Keratinocyte (primary cell): ENCODE results near the gene RAE1. TPM values are rescaled to one million over a fixed set of nuclear protein-coding genes. Genes with fewer than 3 reads are reported as not detected.

Source experiments
- DNase-seq: peaks from one replicate; pipeline ENCODE4 v3.0.0-alpha.2; 2011; ENCODE audit warnings: low read depth, missing footprints, low spot score
- FAIRE-seq: peaks from 2 replicates; lab custom pipeline; 2011; peaks lifted over from hg19 to GRCh38; lab: Jason Lieb, UNC
- H2AFZ ChIP-seq: 2 replicates; pipeline ENCODE4 v1.6.0; 2012; ENCODE audit warnings: low read length, control low read depth, inconsistent platforms; ENCODE audit not compliant: control insufficient read depth
- H3K27ac ChIP-seq: 2 replicates; pipeline ENCODE4 v1.5.1; 2011; ENCODE audit warnings: low read length; ENCODE audit not compliant: control insufficient read depth, insufficient read depth
- H3K27me3 ChIP-seq: 3 replicates; pipeline ENCODE4 v1.6.0; 2011; ENCODE audit warnings: low read length; ENCODE audit not compliant: control insufficient read depth, insufficient read depth; ENCODE audit errors: extremely low read depth
- H3K36me3 ChIP-seq, 2 experiments: 2 replicates in 1 of 2; 3 replicates in 1 of 2; pipeline ENCODE4 v1.5.1; 2011; ENCODE audit warnings: low read length in 2 of 2, mild to moderate bottlenecking in 1 of 2; ENCODE audit not compliant: control insufficient read depth in 2 of 2, insufficient read depth in 2 of 2; ENCODE audit errors: extremely low read depth in 1 of 2
- H3K4me1 ChIP-seq: 3 replicates; pipeline ENCODE4 v1.5.1; 2011; ENCODE audit warnings: low read length; ENCODE audit not compliant: control insufficient read depth, insufficient read depth; ENCODE audit errors: extremely low read depth
- H3K4me2 ChIP-seq: 3 replicates; pipeline ENCODE4 v1.6.0; 2011; ENCODE audit warnings: low read depth, low read length; ENCODE audit not compliant: control insufficient read depth, insufficient read depth; ENCODE audit errors: extremely low read depth
- H3K4me3 ChIP-seq, 3 experiments: fragments of 200-600 bp in 1 of 3; sonication (generic) in 1 of 3; 2 replicates in 2 of 3; 3 replicates in 1 of 3; pipeline ENCODE4 v1.5.1; 2011 to 2016; ENCODE audit warnings: low read length in 3 of 3, mild to moderate bottlenecking in 3 of 3, control low read depth in 2 of 3, inconsistent platforms in 1 of 3, low read depth in 1 of 3, mixed read lengths in 1 of 3, mixed run types in 1 of 3, moderate library complexity in 1 of 3; ENCODE audit not compliant: control insufficient read depth in 2 of 3, insufficient read depth in 2 of 3; ENCODE audit errors: extremely low read depth in 1 of 3
- H3K79me2 ChIP-seq: 2 replicates; pipeline ENCODE4 v1.6.0; 2012; ENCODE audit warnings: low read length; ENCODE audit not compliant: control insufficient read depth, insufficient read depth
- H3K9ac ChIP-seq: 3 replicates; pipeline ENCODE4 v1.6.0; 2011; ENCODE audit warnings: low read length; ENCODE audit not compliant: control insufficient read depth, insufficient read depth; ENCODE audit errors: extremely low read depth
- H3K9me1 ChIP-seq: 3 replicates; pipeline ENCODE4 v1.6.0; 2011; ENCODE audit warnings: low read length; ENCODE audit not compliant: control insufficient read depth, insufficient read depth; ENCODE audit errors: extremely low read depth
- H3K9me3 ChIP-seq: 2 replicates; pipeline ENCODE4 v1.5.1; 2012; ENCODE audit warnings: low read depth, low read length; ENCODE audit not compliant: control insufficient read depth
- H4K20me1 ChIP-seq: 3 replicates; pipeline ENCODE4 v1.6.0; 2011; ENCODE audit warnings: low read length; ENCODE audit not compliant: control insufficient read depth, insufficient read depth; ENCODE audit errors: extremely low read depth
- CTCF ChIP-seq, 3 experiments: IDR thresholded peaks in 1 of 3; conservative IDR thresholded peaks in 1 of 3; optimal IDR thresholded peaks in 1 of 3; 2 replicates in 2 of 3; 3 replicates in 1 of 3; pipeline versions ENCODE3 to v1.5.1; 2011; ENCODE audit warnings: low read length in 3 of 3, mild to moderate bottlenecking in 3 of 3, moderate library complexity in 2 of 3, control low read depth in 1 of 3, inconsistent platforms in 1 of 3; ENCODE audit not compliant: insufficient read depth in 2 of 3; ENCODE audit errors: extremely low read depth in 1 of 3
- EZH2 ChIP-seq: IDR thresholded peaks from one replicate; pipeline ENCODE4 v1.6.1; 2012; ENCODE audit warnings: inconsistent platforms, mild to moderate bottlenecking, low read length, moderate library complexity
- dilution Hi-C: fragments of 300-500 bp; cut with MboI; formaldehyde crosslinking; loops from one replicate; pipeline ENCODE4 v1.7.0; 2020; ENCODE audit warnings: low sequenced_read_pairs; ENCODE audit not compliant: extremely low pct_ligation_motif_present
- polyA plus RNA-seq, 5 experiments: library from polyadenylated mRNA; depleted of rRNA in 3 of 5; stranded (reverse) in 3 of 5; stranded (forward) in 1 of 5; unstranded in 1 of 5; fragments of >200 nt; gene quantifications; 1 replicate in 1 of 5; 2 replicates in 3 of 5; 3 replicates in 1 of 5; pipeline versions ENCODE4 v1.2.1 to v1.2.3, GENCODE V29; 2011 to 2012; ENCODE audit warnings: missing spikeins in 2 of 5, low read depth in 1 of 5, low replicate concordance in 1 of 5

The RAE1 gene
- polyA plus RNA-seq, 1 donor (not counting 4 experiments of a cell fraction or from before 2014, with no cell fraction given), result 32.4 TPM

- H3K79me2 ChIP-seq, result no peaks in the 10 kb centered on the region
- no peak overlapping the region for H2AFZ ChIP-seq
- H4K20me1 ChIP-seq, result no peaks in the 10 kb centered on the region
- no peak overlapping the region for H3K9ac ChIP-seq
- H3K36me3 ChIP-seq, result peaks cover 0 to 1% of the 10 kb centered on the region in 2 experiments
- H3K27me3 ChIP-seq, result peaks cover 32% of the 10 kb centered on the region
- TF ChIP-seq CTCF (optimal IDR thresholded peaks at IDR 0.05 in 1 of 3, IDR thresholded peaks at IDR 0.05 in 1 of 3, conservative IDR thresholded peaks at IDR 0.05 in 1 of 3; ENCODE audit: extremely low read depth in 1 of 3, insufficient read depth in 2 of 3, low read length in 3 of 3), result no peak
- TF ChIP-seq EZH2, result no peak
- dilution Hi-C loops, result no loop called here
- H3K9me3 ChIP-seq, result no peaks in the 10 kb centered on the region
- no peaks in the 10 kb centered on the region for H3K4me1 ChIP-seq
- no peak overlapping the region for H3K4me3 ChIP-seq
- DNase-seq, result no peak
- H3K27ac ChIP-seq, result no peak overlapping the region
- H3K4me2 ChIP-seq, result no peak overlapping the region
- H3K9me1 ChIP-seq, result no peaks in the 10 kb centered on the region
- no peak for FAIRE-seq
Observed at GRCh38 chr20:57411406-57412283, 60.6 kb downstream of the RAE1 start.

- H3K9me3 ChIP-seq, result no peaks in the 10 kb centered on the region
- H3K4me3 ChIP-seq, result no peak overlapping the region
- peaks cover 0 to 1% of the 10 kb centered on the region in 2 experiments for H3K36me3 ChIP-seq
- TF ChIP-seq CTCF (optimal IDR thresholded peaks at IDR 0.05 in 1 of 3, IDR thresholded peaks at IDR 0.05 in 1 of 3, conservative IDR thresholded peaks at IDR 0.05 in 1 of 3; ENCODE audit: extremely low read depth in 1 of 3, insufficient read depth in 2 of 3, low read length in 3 of 3) (no peak), EZH2 (no peak)
- H3K4me1 ChIP-seq, result no peaks in the 10 kb centered on the region
- no peak overlapping the region for H2AFZ ChIP-seq
- no peak overlapping the region for H3K9ac ChIP-seq
- DNase-seq, result no peak
- no peaks in the 10 kb centered on the region for H4K20me1 ChIP-seq
- no peak overlapping the region for H3K4me2 ChIP-seq
- dilution Hi-C loops, result no loop called here
- no peak for FAIRE-seq
- H3K27ac ChIP-seq, result no peak overlapping the region
- H3K79me2 ChIP-seq, result no peaks in the 10 kb centered on the region
- H3K9me1 ChIP-seq, result no peaks in the 10 kb centered on the region
- H3K27me3 ChIP-seq, result peaks cover 37% of the 10 kb centered on the region
Observed at GRCh38 chr20:57412347-57413029, 61.4 kb downstream of the RAE1 start.
